ENCODE results near the gene PLCL2. TPM values are rescaled to one million over a fixed set of nuclear protein-coding genes. Genes with fewer than 3 reads are reported as not detected.

PLCL2 gene
- total RNA-seq, 1 experiment from 2014 or later, result 32.1 TPM

GRCh38 chr3:17038141-17038540 is 153.4 kb downstream of the PLCL2 start:
- Histone ChIP-seq H3K23me2 (ENCODE audit: insufficient read length, low read depth, low read length, poor library complexity, severe bottlenecking) (no peaks in the 10 kb centered on the region), H3K4me1 (ENCODE audit: insufficient read depth, low read length) (no peaks in the 10 kb centered on the region), H2BK12ac (ENCODE audit: insufficient read length, low read depth, low read length) (no peak overlapping the region), H3K14ac (ENCODE audit: insufficient read depth, low read length) (no peak overlapping the region), H4K91ac (ENCODE audit: insufficient read length, low read depth, low read length) (no peak overlapping the region), H2AFZ (ENCODE audit: low read length) (no peak overlapping the region), H4K20me1 (ENCODE audit: control insufficient read depth, insufficient read depth, insufficient read length) (no peaks in the 10 kb centered on the region), H3K27ac (ENCODE audit: insufficient read length, low read depth, low read length) (no peak overlapping the region), H2AK5ac (ENCODE audit: insufficient read length, low read length) (no peak overlapping the region), H4K5ac (ENCODE audit: insufficient read length, low read depth, low read length) (no peak overlapping the region), H2BK20ac (ENCODE audit: low read depth, low read length, poor library complexity, severe bottlenecking) (no peak overlapping the region), H3K9me3 (ENCODE audit: control insufficient read depth, low read depth, low read length) (no peaks in the 10 kb centered on the region), H3K79me2 (ENCODE audit: insufficient read depth, low read length) (no peaks in the 10 kb centered on the region), H3K23ac (ENCODE audit: insufficient read length, low read depth, low read length) (no peak overlapping the region), H2BK5ac (ENCODE audit: insufficient read length, low read length) (no peak overlapping the region), H3K4me2 (ENCODE audit: insufficient read depth, insufficient read length, low read length) (no peak overlapping the region), H3K18ac (ENCODE audit: insufficient read length, low read depth, low read length) (no peak overlapping the region), H2BK15ac (ENCODE audit: low read depth, low read length) (no peak overlapping the region), H3K27me3 (ENCODE audit: insufficient read depth, low read length) (no peaks in the 10 kb centered on the region), H3T11ph (ENCODE audit: low read length) (no peak overlapping the region), H3K79me1 (ENCODE audit: insufficient read depth, low read depth, low read length, poor library complexity, severe bottlenecking) (no peaks in the 10 kb centered on the region), H3K4ac (ENCODE audit: low read depth, low read length) (no peak overlapping the region), H4K8ac (replicated peaks; ENCODE audit: insufficient read length, low read depth, low read length) (no peak overlapping the region), H3K56ac (ENCODE audit: insufficient read length, low read depth, low read length) (no peak overlapping the region), H3K9ac (ENCODE audit: extremely low read depth, insufficient read length, low read length) (no peak overlapping the region), H2BK120ac (ENCODE audit: low read depth, low read length, poor library complexity, severe bottlenecking) (no peak overlapping the region)
- WGBS (ENCODE audit: extremely low coverage, insufficient read length, low lambda C conversion rate), result no CpG with 5 or more reads among the region's 3 CpGs
- Mint-ChIP-seq H3K9me3 (no peaks in the 10 kb centered on the region), H3K27ac (no peak overlapping the region), H3K4me1 (peaks cover 8 to 15% of the 10 kb centered on the region in 2 experiments), H3K4me3 (no peak overlapping the region), H3K27me3 (ENCODE audit: low read depth) (no peaks in the 10 kb centered on the region), H3K36me3 (ENCODE audit: insufficient read depth in 1 of 3, low read depth in 3 of 3) (no peaks in the 10 kb centered on the region; a peak in 2 of 7 replicates)
- TF ChIP-seq CTCF (conservative IDR thresholded peaks at IDR 0.05), result no peak
- no peak for DNase-seq
